ENCODE results near the gene PRKCA.

The PRKCA gene

GRCh38 chr17:66817750-66818149 lies 515.3 kb downstream of the PRKCA start:
- H2AFZ ChIP-seq (ENCODE audit: low read depth) = no peak overlapping the region
- H3K79me2 ChIP-seq (ENCODE audit: insufficient read depth, low read depth) = no peaks in the 10 kb centered on the region
- no peak overlapping the region for H3K27ac ChIP-seq
- no peak overlapping the region for H3K4me2 ChIP-seq
- no peaks in the 10 kb centered on the region for H3K27me3 ChIP-seq (ENCODE audit: insufficient read depth, low read depth)
- H4K20me1 ChIP-seq (ENCODE audit: insufficient read depth) = no peaks in the 10 kb centered on the region
- no peak overlapping the region for H3K4me3 ChIP-seq (IDR thresholded peaks at IDR 0.05; ENCODE audit: insufficient read depth, low read depth, low read length)
- H3K9ac ChIP-seq = no peak overlapping the region
- no peak for TF ChIP-seq CTCF (conservative IDR thresholded peaks at IDR 0.05; ENCODE audit: low read depth, low read length)
- H3K36me3 ChIP-seq (ENCODE audit: insufficient read depth) = no peaks in the 10 kb centered on the region
- H3K4me1 ChIP-seq (ENCODE audit: low read depth, poor library complexity, severe bottlenecking) = no peaks in the 10 kb centered on the region

GRCh38 chr17:66819466-66819865 lies 517.1 kb downstream of the PRKCA start:
- Histone ChIP-seq H3K4me1 (ENCODE audit: low read depth, poor library complexity, severe bottlenecking) (no peaks in the 10 kb centered on the region), H3K4me2 (no peak overlapping the region), H3K79me2 (ENCODE audit: insufficient read depth, low read depth) (no peaks in the 10 kb centered on the region), H3K27ac (no peak overlapping the region), H3K9ac (no peak overlapping the region), H4K20me1 (ENCODE audit: insufficient read depth) (no peaks in the 10 kb centered on the region), H3K4me3 (IDR thresholded peaks at IDR 0.05; ENCODE audit: insufficient read depth, low read depth, low read length) (no peak overlapping the region), H3K36me3 (ENCODE audit: insufficient read depth) (no peaks in the 10 kb centered on the region), H3K27me3 (ENCODE audit: insufficient read depth, low read depth) (no peaks in the 10 kb centered on the region), H2AFZ (ENCODE audit: low read depth) (no peak overlapping the region)
- TF ChIP-seq CTCF (conservative IDR thresholded peaks at IDR 0.05; ENCODE audit: low read depth, low read length) = no peak

GRCh38 chr17:66822009-66822408 lies 519.6 kb downstream of the PRKCA start:
- no peak overlapping the region for H2AFZ ChIP-seq (ENCODE audit: low read depth)
- TF ChIP-seq CTCF (conservative IDR thresholded peaks at IDR 0.05; ENCODE audit: low read depth, low read length) = no peak
- H4K20me1 ChIP-seq (ENCODE audit: insufficient read depth) = no peaks in the 10 kb centered on the region
- no peak overlapping the region for H3K4me2 ChIP-seq
- no peak overlapping the region for H3K27ac ChIP-seq
- no peaks in the 10 kb centered on the region for H3K79me2 ChIP-seq (ENCODE audit: insufficient read depth, low read depth)
- no peak overlapping the region for H3K9ac ChIP-seq
- H3K4me3 ChIP-seq (IDR thresholded peaks at IDR 0.05; ENCODE audit: insufficient read depth, low read depth, low read length) = no peak overlapping the region
- no peaks in the 10 kb centered on the region for H3K36me3 ChIP-seq (ENCODE audit: insufficient read depth)
- no peaks in the 10 kb centered on the region for H3K4me1 ChIP-seq (ENCODE audit: low read depth, poor library complexity, severe bottlenecking)
- H3K27me3 ChIP-seq (ENCODE audit: insufficient read depth, low read depth) = no peaks in the 10 kb centered on the region

- H3K4me1 ChIP-seq (ENCODE audit: low read depth, poor library complexity, severe bottlenecking) = no peaks in the 10 kb centered on the region
- no peaks in the 10 kb centered on the region for H3K79me2 ChIP-seq (ENCODE audit: insufficient read depth, low read depth)
- no peak overlapping the region for H3K4me2 ChIP-seq
- no peak overlapping the region for H3K27ac ChIP-seq
- no peaks in the 10 kb centered on the region for H4K20me1 ChIP-seq (ENCODE audit: insufficient read depth)
- no peak overlapping the region for H2AFZ ChIP-seq (ENCODE audit: low read depth)
- H3K36me3 ChIP-seq (ENCODE audit: insufficient read depth) = no peaks in the 10 kb centered on the region
- H3K4me3 ChIP-seq (IDR thresholded peaks at IDR 0.05; ENCODE audit: insufficient read depth, low read depth, low read length) = no peak overlapping the region
- no peak overlapping the region for H3K9ac ChIP-seq
- no peak for TF ChIP-seq CTCF (conservative IDR thresholded peaks at IDR 0.05; ENCODE audit: low read depth, low read length)
- no peaks in the 10 kb centered on the region for H3K27me3 ChIP-seq (ENCODE audit: insufficient read depth, low read depth)
Measured at GRCh38 chr17:66826856-66827255, 524.4 kb downstream of the PRKCA start.
